Measurements from ENCODE around the gene ODAD4.

- no peak for TF ChIP-seq CTCF (IDR thresholded peaks at IDR 0.05; ENCODE audit: low read depth, low read length)
- TF ChIP-seq EZH2phosphoT487 (IDR thresholded peaks at IDR 0.05; ENCODE audit: low read depth) = no peak
Observed at GRCh38 chr17:41905172-41905571, 25.2 kb upstream of the ODAD4 start.
